22Rv1 (cell line): Measurements from ENCODE around the gene DOCK3.
"Not testable (repeated sequence)": the region's sequence is repeated elsewhere in the genome, so short reads cannot be mapped to it uniquely, and the experiment has no call there.

Experiments
- H3K27ac ChIP-seq: fragments of 450-650 bp; 2 replicates; pipeline ENCODE4 v1.5.1; 2017
- ZFX ChIP-seq: fragments of 450-650 bp; IDR thresholded peaks from 2 replicates; pipeline ENCODE4 v1.6.1; 2017; ENCODE audit warnings: antibody characterized with exemption, borderline replicate concordance
- TF ChIP-seq, protein P1 (sequence below): fragments of 450-650 bp; IDR thresholded peaks from 2 replicates; pipeline ENCODE4 v1.5.1; 2017; ENCODE audit warnings: mild to moderate bottlenecking

DOCK3 gene

DNA sequence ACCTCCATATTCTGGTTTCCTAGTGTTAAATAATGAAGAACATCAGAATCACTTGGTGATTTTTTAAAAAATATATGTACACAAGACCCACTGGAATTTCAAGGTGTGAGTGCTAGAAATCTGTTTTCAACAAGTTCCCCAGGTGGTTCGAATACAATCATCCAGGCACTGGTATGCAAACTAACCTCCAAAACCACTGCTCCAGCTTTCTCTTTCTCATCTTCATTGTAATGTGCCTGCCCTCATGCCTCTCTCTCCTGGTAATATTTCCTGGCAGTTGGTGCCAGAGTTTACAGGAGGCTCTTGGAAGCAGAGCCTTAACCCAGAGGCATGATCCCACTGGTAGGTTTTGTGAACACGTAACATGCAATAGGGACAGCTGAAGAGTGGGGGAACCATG is 547.2 kb downstream of the DOCK3 start:
- TF ChIP-seq ZFX = no peak
- TF ChIP-seq, protein P1, sequence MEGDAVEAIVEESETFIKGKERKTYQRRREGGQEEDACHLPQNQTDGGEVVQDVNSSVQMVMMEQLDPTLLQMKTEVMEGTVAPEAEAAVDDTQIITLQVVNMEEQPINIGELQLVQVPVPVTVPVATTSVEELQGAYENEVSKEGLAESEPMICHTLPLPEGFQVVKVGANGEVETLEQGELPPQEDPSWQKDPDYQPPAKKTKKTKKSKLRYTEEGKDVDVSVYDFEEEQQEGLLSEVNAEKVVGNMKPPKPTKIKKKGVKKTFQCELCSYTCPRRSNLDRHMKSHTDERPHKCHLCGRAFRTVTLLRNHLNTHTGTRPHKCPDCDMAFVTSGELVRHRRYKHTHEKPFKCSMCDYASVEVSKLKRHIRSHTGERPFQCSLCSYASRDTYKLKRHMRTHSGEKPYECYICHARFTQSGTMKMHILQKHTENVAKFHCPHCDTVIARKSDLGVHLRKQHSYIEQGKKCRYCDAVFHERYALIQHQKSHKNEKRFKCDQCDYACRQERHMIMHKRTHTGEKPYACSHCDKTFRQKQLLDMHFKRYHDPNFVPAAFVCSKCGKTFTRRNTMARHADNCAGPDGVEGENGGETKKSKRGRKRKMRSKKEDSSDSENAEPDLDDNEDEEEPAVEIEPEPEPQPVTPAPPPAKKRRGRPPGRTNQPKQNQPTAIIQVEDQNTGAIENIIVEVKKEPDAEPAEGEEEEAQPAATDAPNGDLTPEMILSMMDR = no peak
- no peak overlapping the region for H3K27ac ChIP-seq

DNA sequence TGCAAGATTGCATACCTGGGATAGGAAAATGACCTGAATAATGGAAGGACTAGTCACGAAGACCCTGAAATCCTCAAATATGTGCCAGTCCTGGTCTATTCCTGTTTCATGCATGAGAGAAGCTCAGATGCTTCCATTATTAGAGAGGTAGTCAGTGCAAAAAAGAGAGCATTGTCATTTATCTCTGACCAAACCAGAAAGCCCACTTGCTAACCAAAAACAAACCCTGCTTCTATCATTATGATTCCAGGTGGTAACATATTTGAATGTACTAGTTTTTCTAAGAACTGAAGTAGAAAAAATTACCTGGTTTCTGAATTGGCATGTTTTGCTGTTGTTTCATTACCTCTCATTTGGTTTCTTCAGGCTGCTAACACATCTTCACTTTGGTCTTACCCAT is 549.6 kb downstream of the DOCK3 start:
- no peak overlapping the region for H3K27ac ChIP-seq
- TF ChIP-seq, protein P1 = no peak
- no peak for TF ChIP-seq ZFX

DNA sequence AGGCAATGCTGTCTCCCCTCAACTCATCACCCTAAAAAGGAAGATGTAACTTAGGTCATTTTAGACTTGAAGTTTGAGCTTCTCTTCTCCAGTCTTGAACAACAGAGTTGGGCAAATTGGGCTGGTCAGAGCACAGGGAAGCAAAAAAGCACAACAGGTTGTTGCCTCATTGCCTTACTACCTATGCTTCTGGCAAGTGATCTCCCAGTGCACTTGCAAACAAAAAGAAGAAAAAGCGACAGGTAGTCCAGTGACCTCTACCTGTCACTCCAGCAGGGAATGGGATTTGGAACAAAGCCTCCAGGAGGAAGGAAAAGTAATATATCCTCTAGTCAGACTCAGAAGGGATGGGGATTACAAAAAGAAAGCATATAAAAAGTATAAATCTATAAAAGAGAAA is 550.1 kb downstream of the DOCK3 start:
- no peak overlapping the region for H3K27ac ChIP-seq
- TF ChIP-seq, protein P1 = no peak
- TF ChIP-seq ZFX = no peak

DNA sequence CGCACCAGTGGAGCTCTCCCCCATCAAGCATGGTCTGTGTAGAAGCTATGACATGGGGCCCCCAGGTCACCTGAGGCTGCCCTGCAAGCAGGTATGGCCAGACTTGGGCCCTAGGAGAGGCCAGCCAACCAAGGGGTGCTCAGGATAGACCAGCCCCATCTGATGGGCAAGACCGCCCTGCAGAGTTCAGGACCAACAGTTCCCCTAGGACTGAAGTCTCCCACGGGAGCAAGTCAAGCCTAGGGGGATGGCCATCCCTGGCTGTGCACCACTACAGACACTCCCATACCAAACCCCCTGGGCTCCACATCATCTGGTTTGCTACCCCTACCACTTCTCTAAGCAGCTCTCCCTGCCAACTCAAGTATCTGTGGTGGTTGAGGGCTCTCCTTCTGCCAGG is 568.2 kb downstream of the DOCK3 start:
- no peak overlapping the region for H3K27ac ChIP-seq
- TF ChIP-seq, protein P1 = no peak
- TF ChIP-seq ZFX = no peak

DNA sequence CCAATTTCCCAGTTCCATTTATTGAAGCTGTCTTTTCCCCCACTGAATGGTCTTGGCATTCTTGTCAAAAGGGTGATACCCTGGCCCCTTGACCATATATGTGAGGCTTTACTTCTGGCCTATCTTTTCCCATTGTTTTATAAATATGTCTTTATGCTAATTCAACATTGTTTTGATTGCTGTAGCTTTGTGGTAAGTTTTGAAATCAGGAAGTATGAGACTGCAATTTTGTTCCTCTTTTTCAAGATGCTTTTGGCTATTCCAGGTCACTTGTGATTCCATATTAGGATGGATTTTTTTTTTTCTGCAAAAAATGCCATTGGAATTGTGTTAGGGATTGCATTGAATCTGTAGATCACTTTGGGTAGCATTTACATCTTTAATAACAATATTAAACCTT is 569.2 kb downstream of the DOCK3 start:
- no peak overlapping the region for H3K27ac ChIP-seq
- no peak for TF ChIP-seq ZFX
- TF ChIP-seq, protein P1 = no peak

DNA sequence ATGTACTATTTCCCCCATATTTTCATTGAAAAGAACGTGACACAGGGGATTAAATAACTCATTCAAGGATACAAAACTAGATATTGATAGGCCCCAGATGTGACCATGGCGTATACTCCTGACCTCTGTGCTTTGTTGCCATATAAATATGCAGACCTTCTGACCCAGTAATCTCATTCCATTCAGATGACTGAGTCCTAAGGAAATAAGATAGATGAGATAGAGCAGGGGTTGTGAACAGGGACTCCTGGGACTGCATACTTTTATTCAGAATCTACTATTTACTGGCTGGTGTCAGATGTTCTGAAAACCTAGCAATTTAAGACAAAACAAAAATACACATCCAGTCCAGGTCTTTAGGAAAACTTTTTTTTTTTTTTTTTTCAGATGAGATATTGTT is 571.1 kb downstream of the DOCK3 start:
- TF ChIP-seq, protein P1 = no peak
- no peak for TF ChIP-seq ZFX
- no peak overlapping the region for H3K27ac ChIP-seq

DNA sequence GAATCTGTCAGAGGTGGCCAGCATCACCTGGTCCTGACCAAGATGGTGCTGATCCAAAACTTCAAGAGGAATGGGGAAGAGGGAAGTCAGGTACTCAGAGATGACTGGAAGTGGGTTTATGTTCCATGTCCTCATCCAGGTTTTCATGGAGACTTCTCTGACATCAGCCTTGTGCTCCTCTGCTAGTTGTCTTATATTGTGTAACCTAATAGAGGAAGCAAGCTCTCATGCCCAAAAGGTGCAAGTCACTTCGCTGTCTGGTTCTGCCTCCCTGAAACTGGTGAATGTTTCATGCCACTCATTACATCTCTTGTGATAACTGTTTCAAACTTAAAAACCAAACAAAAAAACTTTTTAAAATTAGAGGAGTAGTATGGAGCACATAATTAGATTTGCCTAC is 583.1 kb downstream of the DOCK3 start:
- no peak overlapping the region for H3K27ac ChIP-seq
- TF ChIP-seq ZFX = no peak
- TF ChIP-seq, protein P1 = no peak

DNA sequence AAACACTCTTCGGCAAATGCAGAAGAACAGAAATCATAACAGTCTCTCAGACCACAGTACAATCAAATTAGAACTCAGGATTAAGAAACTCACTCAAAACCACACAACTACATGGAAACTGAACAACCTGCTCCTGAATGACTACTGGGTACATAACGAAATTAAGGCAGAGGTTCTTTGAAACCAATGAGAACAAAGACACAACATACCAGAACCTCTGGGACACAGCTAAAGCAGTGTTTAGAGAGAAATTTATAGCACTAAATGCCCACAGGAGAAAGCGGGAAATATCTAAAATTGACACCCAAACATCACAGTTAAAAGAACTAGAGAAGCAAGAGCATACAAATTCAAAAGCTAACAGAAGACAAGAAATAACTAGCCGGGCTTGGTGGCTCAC is 589.4 kb downstream of the DOCK3 start:
- H3K27ac ChIP-seq = not testable (repeated sequence)
